CD4-positive, alpha-beta T cell treated with Interleukin-6 for 4 hours (primary cell): Measurements from ENCODE around the gene SSUH2.
"Not testable (repeated sequence)": the region's sequence is repeated elsewhere in the genome, so short reads cannot be mapped to it uniquely, and the experiment has no call there.

Experiments
- DNase-seq: peaks from one replicate; pipeline ENCODE4 v3.0.0-alpha.2; 2020; ENCODE audit warnings: mixed read lengths

The SSUH2 gene

GRCh38 chr3:8608041-8608790 lies 36.4 kb downstream of the SSUH2 start:
- no peak for DNase-seq

GRCh38 chr3:8607234-8608040 lies 37.2 kb downstream of the SSUH2 start:
- DNase-seq = no peak

- DNase-seq = no peak
These were observed 37.8 kb downstream of the SSUH2 start for GRCh38 chr3:8606701-8607231.

- no peak for DNase-seq
These were observed 39.6 kb downstream of the SSUH2 start for GRCh38 chr3:8604988-8605387.

- DNase-seq = no peak
These were observed 40.6 kb downstream of the SSUH2 start for GRCh38 chr3:8604006-8604405.

GRCh38 chr3:8603115-8603710 lies 41.4 kb downstream of the SSUH2 start:
- no peak for DNase-seq

- DNase-seq = no peak
These were observed 44.1 kb downstream of the SSUH2 start for GRCh38 chr3:8600457-8600856.

- no peak for DNase-seq
These were observed 45.5 kb downstream of the SSUH2 start for GRCh38 chr3:8599146-8599545.

- DNase-seq = no peak
These were observed 47.3 kb downstream of the SSUH2 start for GRCh38 chr3:8597219-8597853.

- DNase-seq = no peak
These were observed 48.0 kb downstream of the SSUH2 start for GRCh38 chr3:8596321-8597218.

GRCh38 chr3:8595695-8596115 lies 48.9 kb downstream of the SSUH2 start:
- no peak for DNase-seq

GRCh38 chr3:8595252-8595651 lies 49.3 kb downstream of the SSUH2 start:
- DNase-seq = no peak

- DNase-seq = no peak
These were observed 51.4 kb downstream of the SSUH2 start for GRCh38 chr3:8593021-8593827.

GRCh38 chr3:8589880-8590556 lies 54.6 kb downstream of the SSUH2 start:
- DNase-seq = no peak

GRCh38 chr3:8584661-8585060 lies 59.9 kb downstream of the SSUH2 start:
- DNase-seq = no peak

GRCh38 chr3:8581806-8582445 lies 62.7 kb downstream of the SSUH2 start:
- no peak for DNase-seq

GRCh38 chr3:8581373-8581772 lies 63.2 kb downstream of the SSUH2 start:
- DNase-seq = no peak

GRCh38 chr3:8580434-8580833 lies 64.2 kb downstream of the SSUH2 start:
- not testable (repeated sequence) for DNase-seq

- DNase-seq = no peak
These were observed 64.7 kb downstream of the SSUH2 start for GRCh38 chr3:8579943-8580342.

GRCh38 chr3:8579096-8579495 lies 65.5 kb downstream of the SSUH2 start:
- DNase-seq = no peak
